NCI-H2107 (cell line): ENCODE results near the gene FAM216B.
"Not testable (repeated sequence)": the region's sequence is repeated elsewhere in the genome, so short reads cannot be mapped to it uniquely, and the experiment has no call there.

Experiments
- DNase-seq: peaks from one replicate; lab custom pipeline; 2025; lab: John Stamatoyannopoulos, UW

Gene FAM216B

DNA sequence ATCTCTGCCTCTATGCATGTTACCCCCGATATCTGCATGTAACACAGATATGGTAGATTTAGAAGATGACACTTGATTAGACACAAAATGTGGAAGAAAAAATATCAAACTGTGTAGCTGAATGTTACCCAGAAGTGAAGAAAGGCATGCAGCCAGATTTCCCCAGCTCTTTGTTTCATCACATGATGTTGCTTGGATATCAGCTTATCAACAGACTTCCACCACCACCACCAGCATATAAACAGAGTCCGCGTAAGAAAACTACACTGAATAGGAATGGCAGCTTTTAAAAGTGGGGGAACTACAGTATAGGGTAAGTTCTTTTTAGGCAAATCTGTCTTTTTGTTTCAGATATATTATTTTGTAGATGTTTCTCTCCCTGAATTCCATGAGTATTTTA, at the start of gene FAM216B:
FAM216B (plus strand) TSS at position 233 of the 400 bp plus-strand sequence. CDS start 2,484 bp downstream, outside the sequence.
- DNase-seq: no peak

GRCh38 chr13:42732073-42732472, 49.3 kb upstream of the FAM216B start:
- no peak for DNase-seq

DNA sequence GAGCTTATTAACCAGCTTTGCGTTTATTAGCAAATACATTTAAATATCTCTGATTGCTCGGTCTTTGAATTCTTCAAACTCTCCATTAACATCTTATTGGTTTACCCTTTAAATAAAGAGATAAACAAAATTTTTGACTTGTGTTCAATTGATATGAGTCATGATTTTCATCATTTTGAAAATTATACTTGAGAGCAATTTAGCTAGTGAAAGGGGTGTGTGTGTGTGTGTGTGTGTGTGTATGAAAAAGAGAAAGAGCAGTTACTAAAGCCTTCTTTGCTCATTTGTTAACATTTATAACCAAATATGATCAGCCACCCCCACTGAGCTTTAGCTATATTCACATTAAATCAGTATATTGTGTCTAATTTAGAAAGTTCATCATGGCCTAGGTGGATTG, 48.3 kb upstream of the FAM216B start:
- DNase-seq: no peak

- no peak for DNase-seq
Observed at GRCh38 chr13:42735010-42735409, 46.4 kb upstream of the FAM216B start.

GRCh38 chr13:42740753-42741152, 40.6 kb upstream of the FAM216B start:
- DNase-seq: no peak

DNA sequence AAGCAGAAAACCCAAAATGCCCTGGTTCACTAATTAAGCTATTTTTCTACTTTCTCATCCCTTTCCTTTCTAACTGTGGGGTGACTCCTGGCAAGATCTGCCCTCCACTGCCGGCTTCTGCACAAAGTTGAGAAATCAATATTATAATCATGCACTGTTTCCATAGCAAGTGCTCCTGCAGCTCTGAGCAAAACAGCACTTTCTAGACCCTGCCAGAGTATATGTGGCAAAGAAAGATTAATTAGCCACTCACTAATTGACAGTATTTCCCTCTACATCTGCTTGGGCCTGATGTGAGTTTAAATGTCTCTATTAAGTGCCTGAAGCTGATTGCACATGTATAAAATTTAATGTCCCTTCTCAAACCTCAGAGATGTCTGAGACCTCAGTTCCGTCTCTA, 39.5 kb upstream of the FAM216B start:
- DNase-seq: no peak

GRCh38 chr13:42745655-42746054, 35.7 kb upstream of the FAM216B start:
- no peak for DNase-seq

- no peak for DNase-seq
Observed at GRCh38 chr13:42746866-42747265, 34.5 kb upstream of the FAM216B start.

GRCh38 chr13:42747399-42747873, 33.9 kb upstream of the FAM216B start:
- DNase-seq: no peak

- DNase-seq: no peak
Observed at GRCh38 chr13:42750794-42751193, 30.6 kb upstream of the FAM216B start.

- no peak for DNase-seq
Observed at GRCh38 chr13:42751693-42752092, 29.7 kb upstream of the FAM216B start.

GRCh38 chr13:42752731-42753130, 28.7 kb upstream of the FAM216B start:
- DNase-seq: no peak

DNA sequence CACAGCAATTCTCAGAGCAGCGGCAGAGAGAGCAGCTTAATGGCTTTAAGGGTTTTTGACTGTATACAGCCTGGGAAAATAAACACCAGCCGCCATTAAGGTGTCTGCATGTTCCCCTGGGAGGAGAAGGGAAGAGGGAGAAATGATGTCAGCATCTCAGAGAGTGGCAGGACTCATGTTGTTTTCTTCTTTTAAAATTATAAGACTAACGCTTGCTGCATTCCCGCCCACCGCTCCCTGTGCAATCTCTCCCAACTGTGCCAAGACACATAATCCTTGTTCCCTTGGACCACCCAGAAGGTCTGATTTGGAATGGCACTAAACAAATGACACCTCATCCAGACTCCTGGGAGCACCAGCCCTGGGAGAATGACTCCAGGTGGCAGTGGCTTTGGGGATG, 27.7 kb upstream of the FAM216B start:
- DNase-seq: peak; percentile 31

DNA sequence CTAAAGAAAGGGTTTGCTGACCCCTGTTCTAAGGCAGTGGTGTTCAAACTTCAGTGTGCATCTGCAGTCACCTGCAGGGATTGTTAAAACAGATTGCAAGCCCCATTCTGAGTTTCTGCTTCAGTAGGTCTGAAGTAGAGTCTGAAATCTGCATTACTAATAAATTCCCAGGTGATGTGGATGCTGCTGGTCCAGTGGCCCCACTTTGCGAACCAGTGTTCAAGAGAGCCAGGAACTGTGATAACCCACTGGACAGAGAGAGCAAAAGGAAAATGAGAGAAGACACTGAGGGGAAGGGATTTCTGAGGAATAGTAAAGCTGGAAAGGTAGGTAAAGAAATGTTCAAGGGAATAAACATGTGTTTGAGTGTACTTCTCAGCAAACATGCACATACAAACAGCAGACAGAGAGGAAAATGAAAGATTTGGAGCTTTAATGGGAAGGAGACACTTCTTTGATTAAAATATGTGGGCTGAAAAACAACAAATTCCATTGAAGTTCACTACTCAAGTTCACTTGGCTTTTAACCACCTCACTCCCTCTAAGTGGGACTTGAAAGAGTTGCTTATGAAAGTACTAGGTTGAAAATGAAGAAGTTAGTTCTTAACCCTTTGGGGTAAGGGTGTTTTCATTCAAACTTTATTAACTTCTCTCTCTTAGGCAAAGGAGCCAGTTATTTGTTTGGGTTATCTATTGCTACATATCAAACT, 26.4 kb upstream of the FAM216B start:
- DNase-seq: no peak

DNA sequence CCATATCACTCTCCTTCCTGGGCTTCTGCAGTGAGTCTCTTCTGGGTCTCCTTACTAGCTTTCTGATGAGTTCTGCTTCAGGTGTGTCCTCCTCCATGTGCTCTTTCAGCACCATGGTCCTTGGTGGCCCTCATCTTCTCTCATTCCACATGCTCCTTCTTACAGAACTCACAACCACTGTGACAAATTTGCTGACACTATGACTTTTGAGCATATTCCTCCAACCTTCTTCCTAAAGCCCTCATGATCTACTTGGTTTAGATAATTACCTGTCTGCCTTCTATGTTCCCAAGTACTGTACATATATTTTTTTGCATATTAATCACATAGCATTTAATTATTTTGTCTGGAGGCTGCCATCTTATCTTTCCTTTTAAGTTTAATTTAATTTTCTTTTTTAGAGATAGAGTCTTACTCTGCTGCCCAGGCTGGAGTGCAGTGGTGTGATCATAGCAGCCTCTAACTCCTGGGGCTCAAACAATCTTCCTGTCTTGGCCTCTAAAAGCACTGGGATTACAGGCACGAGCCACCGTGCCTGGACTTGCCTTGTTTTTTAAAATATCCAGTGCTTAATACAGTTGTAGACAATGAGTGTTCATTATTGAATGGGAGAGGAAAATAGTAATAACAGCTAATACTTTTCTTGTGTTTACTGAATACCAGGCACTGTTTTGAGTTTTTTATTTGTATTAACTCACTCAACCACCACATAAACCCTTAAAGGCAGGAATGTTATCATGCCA, 23.5 kb upstream of the FAM216B start:
- no peak for DNase-seq

DNA sequence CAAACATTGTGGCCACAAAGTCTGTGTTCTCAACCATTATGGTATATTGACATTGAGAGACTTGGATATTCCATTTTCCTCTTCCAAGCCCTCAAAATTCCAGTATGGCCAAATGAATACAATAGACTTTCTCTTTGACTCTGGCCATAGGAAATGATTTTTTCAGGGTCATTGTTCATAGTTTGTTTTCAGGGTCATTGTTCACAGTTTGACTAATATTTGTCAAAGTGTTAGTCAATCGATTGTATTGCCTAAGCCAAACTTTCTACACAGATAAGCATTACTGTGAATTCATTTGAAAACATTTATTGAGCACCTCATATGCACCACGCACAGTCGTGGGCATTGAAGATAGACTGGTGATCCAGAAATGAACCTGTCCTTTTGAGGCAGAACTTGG, 22.9 kb upstream of the FAM216B start:
- DNase-seq: no peak

DNA sequence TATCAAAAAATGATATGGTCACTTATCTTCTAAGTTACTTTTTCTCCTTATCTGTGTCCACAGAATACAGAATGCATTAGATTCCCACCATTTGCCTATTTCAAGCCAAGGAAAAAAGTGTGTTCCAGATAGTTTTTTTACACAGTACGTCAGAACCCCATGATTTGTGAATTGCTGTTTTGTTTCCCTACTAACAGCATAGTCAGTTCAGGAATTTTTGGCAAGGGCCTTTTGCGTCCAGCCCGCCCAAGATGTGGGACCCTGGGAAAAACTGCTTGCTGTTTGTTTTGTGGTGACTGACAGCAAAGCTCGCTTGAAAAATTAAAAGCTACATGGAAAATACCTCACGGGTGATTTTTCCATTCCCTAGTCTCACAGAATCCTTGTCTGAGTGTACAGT, 20.4 kb upstream of the FAM216B start:
- DNase-seq: no peak

GRCh38 chr13:42762251-42762650, 19.1 kb upstream of the FAM216B start:
- DNase-seq: no peak

GRCh38 chr13:42762917-42763316, 18.5 kb upstream of the FAM216B start:
- DNase-seq: no peak

DNA sequence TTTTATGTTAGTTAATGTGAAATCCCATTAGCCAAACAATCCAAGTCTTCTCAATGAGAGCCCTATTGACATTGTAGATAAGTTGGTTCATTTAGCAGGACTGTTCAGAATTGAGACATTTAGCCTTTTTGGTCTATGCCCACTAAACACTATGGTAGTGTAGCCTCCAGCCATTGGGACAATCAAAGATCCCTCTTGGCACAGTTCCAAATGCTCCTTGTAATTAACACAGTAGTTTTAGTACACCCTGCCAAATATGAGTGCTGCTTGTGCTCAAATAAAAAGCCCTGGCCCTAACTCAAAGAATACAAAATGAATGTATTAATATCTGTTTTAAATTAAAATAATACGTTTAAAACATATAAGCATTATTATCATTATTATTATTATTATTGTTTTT, 15.4 kb upstream of the FAM216B start:
- no peak for DNase-seq

- no peak for DNase-seq
Observed at GRCh38 chr13:42769650-42770049, 11.7 kb upstream of the FAM216B start.

- not testable (repeated sequence) for DNase-seq
Observed at GRCh38 chr13:42776558-42776957, 4.8 kb upstream of the FAM216B start.

- DNase-seq: no peak
Observed at GRCh38 chr13:42777467-42777866, 3.9 kb upstream of the FAM216B start.
